ENCODE measurements around the gene PDLIM1.

GRCh38 chr10:95279042-95279820, 11.6 kb downstream of the PDLIM1 start:
- TF ChIP-seq CTCF (IDR thresholded peaks at IDR 0.05) (no peak), POLR2AphosphoS5 (IDR thresholded peaks at IDR 0.05; ENCODE audit: low read depth, low read length) (no peak), TCF7L2 (IDR thresholded peaks at IDR 0.05; ENCODE audit: low read depth, low read length) (no peak), REST (IDR thresholded peaks at IDR 0.05; ENCODE audit: insufficient read depth in 1 of 2, low read depth in 2 of 2, low read length in 1 of 2) (no peak)

Data from Panc1 (cell line).